HG02884 (cell line): Measurements from ENCODE around the gene BUD23.
"Not testable (repeated sequence)": the region's sequence is repeated elsewhere in the genome, so short reads cannot be mapped to it uniquely, and the experiment has no call there.

Experiments
- ATAC-seq: cut with Tn5 transposase; IDR thresholded peaks from one replicate; pipeline ENCODE4 v1.9.1; 2021; ENCODE audit warnings: mild to moderate bottlenecking, moderate library complexity; ENCODE audit not compliant: unreplicated experiment

BUD23 gene

GRCh38 chr7:73683056-73683787, at the start of gene BUD23, which contains the start of gene DNAJC30:
BUD23 (plus strand) TSS chr7:73683597; CDS start chr7:73683626, 29 bp downstream.
DNAJC30 (minus strand) TSS chr7:73683453; CDS start chr7:73683423, 30 bp downstream.
- peak; percentile 93 for ATAC-seq

- no peak for ATAC-seq
Measured at GRCh38 chr7:73633844-73634243, 49.6 kb upstream of the BUD23 start.

- ATAC-seq, result no peak
Measured at GRCh38 chr7:73635428-73636200, 47.8 kb upstream of the BUD23 start.

GRCh38 chr7:73638911-73639310, 44.5 kb upstream of the BUD23 start:
- ATAC-seq, result no peak

- ATAC-seq, result no peak
Measured at GRCh38 chr7:73642834-73643233, 40.6 kb upstream of the BUD23 start.

- ATAC-seq, result no peak
Measured at GRCh38 chr7:73644688-73645286, 38.6 kb upstream of the BUD23 start.

- no peak for ATAC-seq
Measured at GRCh38 chr7:73645643-73646174, 37.7 kb upstream of the BUD23 start.

GRCh38 chr7:73646785-73647724, 36.3 kb upstream of the BUD23 start:
- ATAC-seq, result no peak

GRCh38 chr7:73647725-73648592, 35.4 kb upstream of the BUD23 start:
- no peak for ATAC-seq

GRCh38 chr7:73648593-73649332, 34.6 kb upstream of the BUD23 start:
- ATAC-seq, result no peak

- ATAC-seq, result no peak
Measured at GRCh38 chr7:73649576-73649975, 33.8 kb upstream of the BUD23 start.

- ATAC-seq, result no peak
Measured at GRCh38 chr7:73650524-73650923, 32.9 kb upstream of the BUD23 start.

GRCh38 chr7:73652541-73652949, 30.9 kb upstream of the BUD23 start:
- no peak for ATAC-seq

GRCh38 chr7:73655309-73655708, 28.1 kb upstream of the BUD23 start:
- not testable (repeated sequence) for ATAC-seq

- no peak for ATAC-seq
Measured at GRCh38 chr7:73659983-73660382, 23.4 kb upstream of the BUD23 start.

GRCh38 chr7:73660594-73660993, 22.8 kb upstream of the BUD23 start:
- ATAC-seq, result not testable (repeated sequence)

- no peak for ATAC-seq
Measured at GRCh38 chr7:73663033-73663432, 20.4 kb upstream of the BUD23 start.

- ATAC-seq, result peak; percentile 93
Measured at GRCh38 chr7:73667344-73668102, 15.9 kb upstream of the BUD23 start, which contains the start of gene VPS37D. VPS37D (plus strand) TSS chr7:73667831; CDS start chr7:73667959, 128 bp downstream.
